ENCODE data around the gene DPP3.

GRCh38 chr11:66549696-66550095 lies 69.5 kb downstream of the DPP3 start:
- no peak for TF ChIP-seq CTCF (IDR thresholded peaks at IDR 0.05)
- no peak for TF ChIP-seq POLR2A (IDR thresholded peaks at IDR 0.05)
- TF ChIP-seq POLR2AphosphoS5 (IDR thresholded peaks at IDR 0.05) = no peak

Data from transverse colon (tissue), 4 donors.